Left cardiac atrium (tissue), 4 donors: ENCODE measurements around the gene BMAL1. TPM values are rescaled to one million over a fixed set of nuclear protein-coding genes. Genes with fewer than 3 reads are reported as not detected.

Source experiments
- ATAC-seq, 2 donors: fragments of 200-7000 bp; cut with Tn5 transposase; one replicate each; pipeline ENCODE4 v1.9.1; 2020; ENCODE audit warnings: mild to moderate bottlenecking in 2 of 2, moderate library complexity in 2 of 2
- DNase-seq: peaks from one replicate; pipeline ENCODE4 v3.0.0-alpha.2; 2020
- intact Hi-C, 2 donors: fragments of 100-400 bp; cut with DNase I; formaldehyde crosslinking; loops; one replicate each; pipeline versions ENCODE4 v1.14.1 to v1.15.1; 2022 to 2023
- total RNA-seq, 2 donors: library from RNA; stranded (reverse); fragmentation: NEBNext Ultra II Directional; extraction: Animal tissue kit (Norgen Biotek cat#: 25700); gene quantifications; one replicate each; pipeline ENCODE4 v1.2.1, GENCODE V29; 2021
- donor health status: DM: no; HTN: yes; CAD: no.
- donor health status: DM: no; HTN: yes; CAD: no; lungs with severe emphysema.
- donor health status: DM: yes; HTN: yes; CAD: no.
- donor health status: Dilated cardiomyopathy.

BMAL1 gene
- total RNA-seq, 2 donors from 2014 or later, result 7.8 to 17.0 TPM

DNA sequence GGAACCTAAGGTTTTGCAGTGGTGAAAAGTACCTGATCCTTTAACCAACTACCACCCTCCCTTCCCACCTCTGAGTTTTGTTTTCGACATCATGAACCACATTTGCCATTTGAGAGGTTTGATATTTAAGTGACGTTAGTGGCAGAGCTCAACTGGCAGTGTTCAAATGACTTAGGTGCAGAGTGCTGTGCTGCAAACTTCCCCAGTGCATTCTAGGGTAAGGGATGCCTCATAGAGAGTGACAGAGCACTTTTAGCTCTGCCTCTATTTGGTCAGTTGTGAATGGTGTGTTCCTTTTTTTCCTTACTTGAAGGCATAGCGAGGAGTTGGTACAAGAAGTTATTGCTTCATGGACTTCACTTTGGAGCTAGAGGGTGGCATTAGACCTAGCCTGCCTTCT, 9.4 kb downstream of the BMAL1 start:
- no peak for ATAC-seq
- DNase-seq, result no peak
- intact Hi-C loops, result loop anchor here in 1 of 2 donors (10.0 kb wide), 1 partner anchor 48 kb away; no protein-coding TSS in a partner anchor

DNA sequence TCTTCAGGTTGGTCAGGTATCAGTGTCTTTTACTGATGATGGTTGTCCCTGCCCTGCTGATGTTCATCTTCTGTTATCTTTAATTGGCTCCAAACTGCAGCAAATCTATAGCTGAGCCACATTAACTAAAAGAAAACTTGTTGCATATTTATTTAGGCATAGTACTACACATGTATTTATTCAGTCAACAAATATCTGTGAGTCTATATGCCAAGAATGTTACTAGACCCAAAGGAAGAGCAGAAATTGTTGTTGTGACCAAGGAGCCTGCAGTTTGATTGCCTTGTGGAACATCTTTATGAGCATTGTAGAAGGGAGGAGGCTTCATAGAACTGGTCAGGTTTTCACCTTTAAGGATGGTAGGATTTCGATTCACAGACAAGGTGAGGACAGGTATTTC, 10.1 kb downstream of the BMAL1 start:
- intact Hi-C loops, result loop anchor here in 1 of 2 donors (10.0 kb wide), 1 partner anchor 47 kb away; no protein-coding TSS in a partner anchor
- ATAC-seq (no peak), DNase-seq (no peak)

DNA sequence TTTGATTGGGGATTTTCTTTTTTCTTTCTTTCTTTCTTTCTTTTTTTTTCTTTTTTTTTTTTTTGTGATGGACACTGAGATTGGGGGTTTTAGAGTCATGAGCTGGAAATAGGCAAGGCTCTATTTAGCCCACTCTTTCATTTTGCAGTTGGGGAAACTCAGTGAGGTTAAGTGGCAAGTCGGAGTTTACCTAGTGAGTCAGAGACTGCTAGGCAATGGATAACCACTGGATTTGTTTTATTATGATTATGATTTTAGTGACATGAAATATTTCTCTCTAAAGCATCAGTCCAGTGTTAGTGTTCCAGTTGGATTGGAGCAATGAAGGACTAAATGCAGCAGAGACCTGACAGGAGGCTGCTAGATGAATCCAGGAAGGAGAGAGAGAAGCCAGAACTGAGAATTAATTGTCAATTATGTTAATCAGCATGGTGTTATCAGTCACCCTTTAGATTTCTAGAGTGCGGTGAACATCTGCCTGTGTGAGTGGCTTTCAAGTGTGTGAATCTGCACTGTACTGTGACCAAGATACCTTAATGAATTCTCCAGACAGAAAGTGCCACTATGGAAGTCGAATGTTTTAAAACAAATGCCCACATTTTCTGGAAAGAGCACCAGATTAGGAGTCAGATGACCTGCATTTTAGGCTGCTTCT, 10.9 kb downstream of the BMAL1 start:
- intact Hi-C loops, result loop anchor here in 1 of 2 donors (10.0 kb wide), 1 partner anchor 46 kb away; no protein-coding TSS in a partner anchor
- ATAC-seq (no peak), DNase-seq (no peak)

DNA sequence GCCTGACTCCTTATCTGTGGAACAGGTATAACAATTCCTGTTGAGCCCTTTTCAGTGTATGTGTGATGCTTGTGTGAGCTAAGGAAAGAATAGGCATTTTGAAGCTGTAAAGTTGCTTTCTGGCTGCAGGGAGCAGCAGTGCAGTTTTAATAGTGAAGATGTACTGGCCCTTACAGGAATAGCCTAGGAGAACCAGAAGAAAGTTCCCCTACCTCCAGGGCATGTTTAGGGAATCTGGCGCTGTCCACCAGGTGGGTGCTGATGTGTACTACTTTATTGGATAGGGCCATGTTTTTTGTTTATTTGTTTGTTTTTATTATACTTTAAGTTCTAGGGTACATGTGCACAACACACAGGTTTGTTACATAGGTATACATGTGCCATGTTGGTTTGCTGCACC, 11.5 kb downstream of the BMAL1 start:
- no peak for ATAC-seq
- no peak for DNase-seq
- intact Hi-C loops, result loop anchor here in 1 of 2 donors (10.0 kb wide), 1 partner anchor 46 kb away; no protein-coding TSS in a partner anchor

DNA sequence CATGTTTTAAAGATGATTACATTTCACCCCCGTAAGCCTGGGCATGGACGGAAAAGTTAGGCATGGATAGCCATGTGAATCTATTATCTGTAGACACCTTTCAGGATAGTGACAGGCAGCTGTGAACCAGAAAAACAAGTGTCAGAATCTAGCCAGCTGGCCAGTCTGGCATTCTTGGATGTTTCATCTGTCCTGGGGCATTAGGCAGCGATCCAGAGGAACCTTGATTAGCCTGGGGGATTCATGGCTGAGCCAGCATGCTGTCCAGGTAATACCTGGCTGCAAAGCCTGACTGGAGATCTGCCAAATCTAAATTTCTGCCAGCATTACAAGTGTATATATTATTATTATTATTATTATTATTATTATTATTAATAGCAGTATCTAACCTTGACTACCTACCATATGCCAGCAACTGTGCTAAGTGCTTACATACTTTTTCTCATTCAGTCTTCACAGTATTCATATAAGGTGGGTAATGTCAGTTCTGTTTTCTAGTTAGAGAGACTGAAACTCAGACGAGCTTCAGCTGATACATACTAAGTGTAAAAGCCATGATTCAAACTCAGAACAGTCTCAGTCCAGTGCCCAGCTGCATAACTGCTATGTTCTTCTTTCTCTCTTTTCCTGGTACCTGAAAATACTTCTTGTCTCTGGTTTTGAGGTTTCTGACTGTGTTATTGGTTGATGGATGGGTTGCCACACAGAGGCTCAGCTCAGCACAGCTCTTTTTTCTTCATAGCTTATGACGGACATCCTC, 12.8 kb downstream of the BMAL1 start:
- intact Hi-C loops, result no loop called here
- DNase-seq (no peak), ATAC-seq (no peak)

DNA sequence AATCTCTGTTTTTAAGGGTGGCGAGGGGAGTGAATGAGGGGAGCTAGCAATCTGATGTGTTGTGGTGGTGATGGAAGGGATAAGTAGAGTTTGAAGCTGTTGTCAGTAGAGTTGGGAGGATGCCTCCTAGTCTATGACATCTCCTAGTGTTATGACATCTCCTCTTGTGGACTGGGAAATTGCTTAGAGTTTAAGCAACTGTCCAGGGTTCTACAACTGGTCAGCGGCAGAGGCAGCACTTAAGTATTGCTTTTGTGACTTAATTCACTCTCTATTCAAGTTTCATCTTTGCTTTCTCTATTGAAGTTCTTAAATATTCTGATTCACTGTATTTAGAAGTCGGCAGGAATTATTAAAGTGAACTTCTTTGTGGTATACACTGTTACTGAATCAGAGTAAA, 13.8 kb downstream of the BMAL1 start:
- no peak for ATAC-seq
- intact Hi-C loops, result no loop called here

DNA sequence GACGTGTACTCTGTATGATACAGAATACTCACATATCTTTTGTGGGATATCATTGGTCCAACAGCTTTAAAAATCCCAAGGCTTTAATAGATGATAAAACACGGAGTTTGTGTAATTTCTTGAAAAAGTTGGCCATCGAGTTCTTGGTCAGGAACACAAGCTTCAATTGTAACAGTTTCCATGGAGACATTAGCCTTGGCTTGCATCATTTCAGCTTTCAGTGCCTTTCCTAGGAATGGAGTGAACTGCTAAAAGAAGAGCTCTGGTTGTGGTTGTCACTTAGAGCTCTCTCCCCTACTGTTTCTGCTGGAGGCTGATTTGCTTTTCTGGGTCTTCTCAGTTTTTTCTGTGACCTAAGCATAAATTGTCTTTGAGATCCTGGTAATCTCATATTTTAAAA, 14.2 kb downstream of the BMAL1 start:
- DNase-seq (no peak), ATAC-seq (peak in 1 of 2 donors; percentile 45)
- intact Hi-C loops, result no loop called here

More for the DNA sequence above, 13.8 kb downstream of the BMAL1 start:
- no peak for DNase-seq

DNA sequence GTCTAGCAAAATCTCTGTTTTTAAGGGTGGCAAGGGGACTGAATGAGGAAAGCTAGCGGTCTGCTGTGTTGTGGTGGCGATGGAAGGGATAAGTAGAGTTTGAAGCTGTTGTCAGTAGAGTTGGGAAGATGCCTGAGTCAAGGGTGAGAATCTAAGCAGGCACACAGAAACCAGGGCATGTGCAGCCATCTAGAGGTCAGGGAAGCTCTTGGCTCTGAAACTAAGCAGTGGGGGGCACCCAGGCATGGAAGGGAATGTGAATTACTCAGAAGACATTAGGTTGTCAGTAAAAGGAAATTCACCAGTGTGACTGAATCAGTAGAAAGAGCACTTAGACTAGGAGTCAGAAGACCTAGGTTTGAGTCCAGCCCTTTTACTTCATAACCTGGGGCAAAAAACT, 15.4 kb downstream of the BMAL1 start:
- ATAC-seq, result no peak
- intact Hi-C loops, result no loop called here
- DNase-seq, result no peak

DNA sequence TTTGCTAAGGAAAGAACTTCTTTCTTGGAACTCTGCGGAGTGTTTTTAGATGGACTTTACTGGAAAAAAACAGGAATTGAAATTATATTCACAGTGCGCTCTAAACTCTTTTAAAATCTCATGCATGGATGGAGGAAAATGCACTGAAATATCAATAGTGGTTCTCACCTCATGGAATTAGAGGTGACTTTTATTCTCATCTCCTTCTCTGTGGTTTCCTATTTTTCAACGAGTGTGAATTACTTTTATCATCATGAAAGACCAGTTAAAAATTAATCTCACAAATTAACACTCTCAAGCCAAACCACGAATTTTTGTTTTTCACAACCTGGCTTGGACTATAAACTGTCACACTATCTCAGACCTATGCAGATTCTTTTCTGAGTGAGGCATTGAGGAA, 16.6 kb downstream of the BMAL1 start:
- DNase-seq, result no peak
- ATAC-seq, result no peak
- intact Hi-C loops, result no loop called here

DNA sequence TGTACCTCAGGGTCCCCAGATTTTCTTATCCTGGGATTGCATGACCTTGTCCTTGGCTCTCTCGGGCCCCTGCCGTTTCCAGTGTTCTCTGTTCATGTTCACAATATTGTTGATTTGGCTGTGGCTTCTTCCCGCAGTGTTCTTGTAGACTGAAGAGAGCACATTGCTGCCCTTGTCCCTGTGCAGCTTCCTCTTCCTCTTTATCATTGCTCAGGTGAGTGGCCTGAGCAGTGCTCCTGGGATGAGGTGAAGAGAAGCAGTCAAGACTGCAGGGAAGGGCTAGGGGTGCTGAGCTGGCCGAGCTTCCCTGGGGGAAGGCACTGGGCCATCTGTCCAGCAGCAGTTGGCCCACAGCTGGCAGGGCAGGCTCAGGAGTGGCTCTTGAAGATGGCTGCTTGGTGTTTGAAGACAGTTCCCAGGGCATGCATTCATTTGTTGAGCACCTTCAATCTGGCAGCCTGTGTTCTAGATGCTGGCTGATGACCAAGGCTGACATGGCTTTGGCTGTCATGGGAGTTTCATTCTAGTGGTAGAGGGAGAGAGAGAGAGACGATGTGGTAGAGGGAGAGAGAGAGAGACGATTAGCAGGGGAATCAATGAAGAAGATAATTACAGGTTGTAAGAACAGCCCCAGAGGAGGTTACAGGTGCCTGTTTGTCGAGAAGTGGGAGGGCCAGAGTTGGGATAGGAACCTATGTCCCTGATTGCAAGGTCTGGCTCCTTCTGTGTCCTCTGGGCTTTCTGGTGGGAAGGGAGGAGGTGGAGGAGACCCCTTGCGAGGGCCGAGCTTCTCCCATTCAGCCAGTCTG, 17.4 kb downstream of the BMAL1 start:
- intact Hi-C loops, result no loop called here
- DNase-seq (no peak), ATAC-seq (peak; percentile 61 to 78)

DNA sequence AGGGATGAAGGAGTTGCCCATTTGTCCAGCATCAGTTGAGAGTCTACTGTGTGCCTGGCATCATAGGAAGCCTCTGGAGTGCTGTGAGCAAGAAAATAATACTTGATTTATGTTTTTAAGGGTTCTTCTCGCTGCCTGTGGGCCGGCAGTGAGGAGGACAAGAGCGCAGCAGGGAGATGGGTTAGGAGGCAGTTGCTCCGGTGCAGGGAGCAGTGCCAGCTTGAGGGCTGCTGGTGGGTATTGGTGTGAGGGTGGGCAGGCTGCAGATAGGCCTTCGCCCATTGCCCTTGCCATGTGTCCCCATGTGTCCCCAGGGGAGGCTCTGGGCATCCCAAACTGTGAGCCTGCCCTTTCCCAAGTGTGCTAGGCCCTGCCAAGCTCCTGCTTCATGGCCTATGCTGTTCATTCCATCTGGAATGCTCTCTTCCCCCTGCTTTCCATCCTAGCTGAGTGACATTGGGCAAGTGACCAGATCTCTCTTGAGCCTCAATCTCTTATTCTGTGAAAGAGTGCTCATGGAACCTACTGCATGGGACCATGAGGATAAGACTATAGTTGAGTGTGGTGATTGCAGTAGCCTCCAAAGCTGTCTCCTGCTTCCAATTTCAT, 19.8 kb downstream of the BMAL1 start:
- no peak for DNase-seq
- intact Hi-C loops, result no loop called here
- ATAC-seq, result peak in 1 of 2 donors; percentile 10

DNA sequence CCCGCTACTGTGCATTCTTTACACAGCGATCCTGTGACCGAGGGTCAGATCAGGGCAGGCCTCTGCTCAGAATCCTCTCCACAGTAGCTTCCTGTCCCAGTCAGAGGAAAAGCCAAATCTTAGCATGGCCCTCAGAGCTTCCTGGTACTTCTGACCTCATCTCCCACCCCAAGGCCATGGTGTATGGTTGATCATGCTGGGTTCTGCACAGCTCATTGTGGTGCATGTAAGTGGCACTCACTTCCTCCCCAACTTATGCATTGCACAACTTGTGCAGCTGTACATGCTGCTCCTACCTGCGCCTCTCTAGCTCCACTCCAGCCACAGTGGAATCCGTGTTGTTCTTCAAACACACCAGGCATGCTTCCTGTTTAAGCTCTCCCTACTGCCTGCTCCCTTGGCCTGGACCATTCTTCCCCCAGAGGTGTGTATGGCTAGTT, 20.3 kb downstream of the BMAL1 start:
- ATAC-seq, result peak; percentile 41 to 48
- intact Hi-C loops, result no loop called here
- DNase-seq, result no peak

DNA sequence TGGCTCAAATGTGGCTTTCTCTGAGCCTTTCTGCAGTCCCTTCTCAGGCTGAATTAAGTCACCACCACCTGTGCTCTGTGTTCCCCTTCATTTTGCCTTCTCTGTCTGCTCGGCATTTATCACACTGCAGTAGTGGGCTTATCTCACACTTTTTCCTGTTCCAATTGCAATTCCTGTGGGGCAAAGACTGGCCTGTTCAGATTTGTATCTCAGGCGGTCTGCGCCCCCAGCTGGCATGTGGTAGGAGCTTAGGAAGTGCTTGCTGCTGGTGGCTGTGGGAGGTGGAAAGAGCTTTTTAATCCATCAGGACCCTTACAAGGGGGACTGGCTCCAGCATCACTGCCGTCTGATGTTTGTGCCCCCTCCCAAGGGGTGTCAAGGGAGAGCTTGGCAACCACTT, 21.2 kb downstream of the BMAL1 start:
- intact Hi-C loops, result no loop called here
- ATAC-seq (no peak), DNase-seq (no peak)

DNA sequence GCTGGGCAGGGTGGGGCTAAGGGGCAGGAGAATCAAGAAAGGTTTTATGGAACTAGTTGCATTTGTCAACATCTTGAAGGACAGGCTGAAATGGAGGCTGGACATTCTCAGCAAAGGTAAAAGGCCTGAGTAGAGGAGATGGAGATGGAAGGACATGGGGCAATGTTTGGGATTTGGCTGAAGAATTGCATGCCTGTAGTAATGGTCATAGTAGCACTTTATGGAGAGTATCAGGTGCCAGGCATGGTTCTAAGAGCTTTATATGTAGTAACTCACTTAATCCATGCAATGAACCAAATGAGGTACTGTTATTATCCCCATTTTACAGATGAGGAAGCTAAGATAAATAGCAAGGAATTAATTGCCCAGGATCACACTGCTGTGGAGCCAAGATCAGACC, 23.9 kb downstream of the BMAL1 start:
- intact Hi-C loops, result no loop called here
- no peak for ATAC-seq
- no peak for DNase-seq

DNA sequence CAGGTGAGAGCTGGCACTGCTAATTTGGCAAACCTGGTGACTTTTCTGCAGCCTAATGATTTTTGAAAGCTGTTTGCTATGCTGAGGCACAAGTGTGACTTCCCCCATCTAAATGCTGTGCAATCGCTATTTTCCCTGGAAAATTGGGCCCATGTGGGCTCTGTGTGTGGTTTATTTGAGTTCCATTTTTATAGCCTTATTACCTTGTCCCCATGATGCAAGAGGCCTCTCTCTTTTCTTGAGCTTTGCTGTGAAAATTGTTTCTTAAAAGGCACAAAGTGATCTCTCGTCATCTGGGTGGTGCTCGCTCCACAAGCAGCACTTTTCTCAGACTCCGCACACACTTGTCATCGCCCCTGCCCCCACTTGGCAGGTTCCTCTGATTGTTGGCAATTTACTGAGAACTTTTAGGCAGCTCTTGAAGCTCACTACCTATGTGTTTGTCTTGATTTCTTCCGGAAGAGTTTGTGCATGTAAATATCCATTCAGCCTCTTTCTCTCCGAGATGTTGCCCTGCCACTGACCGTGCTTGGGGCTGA, 24.9 kb downstream of the BMAL1 start:
- intact Hi-C loops, result no loop called here
- DNase-seq (no peak), ATAC-seq (no peak)

DNA sequence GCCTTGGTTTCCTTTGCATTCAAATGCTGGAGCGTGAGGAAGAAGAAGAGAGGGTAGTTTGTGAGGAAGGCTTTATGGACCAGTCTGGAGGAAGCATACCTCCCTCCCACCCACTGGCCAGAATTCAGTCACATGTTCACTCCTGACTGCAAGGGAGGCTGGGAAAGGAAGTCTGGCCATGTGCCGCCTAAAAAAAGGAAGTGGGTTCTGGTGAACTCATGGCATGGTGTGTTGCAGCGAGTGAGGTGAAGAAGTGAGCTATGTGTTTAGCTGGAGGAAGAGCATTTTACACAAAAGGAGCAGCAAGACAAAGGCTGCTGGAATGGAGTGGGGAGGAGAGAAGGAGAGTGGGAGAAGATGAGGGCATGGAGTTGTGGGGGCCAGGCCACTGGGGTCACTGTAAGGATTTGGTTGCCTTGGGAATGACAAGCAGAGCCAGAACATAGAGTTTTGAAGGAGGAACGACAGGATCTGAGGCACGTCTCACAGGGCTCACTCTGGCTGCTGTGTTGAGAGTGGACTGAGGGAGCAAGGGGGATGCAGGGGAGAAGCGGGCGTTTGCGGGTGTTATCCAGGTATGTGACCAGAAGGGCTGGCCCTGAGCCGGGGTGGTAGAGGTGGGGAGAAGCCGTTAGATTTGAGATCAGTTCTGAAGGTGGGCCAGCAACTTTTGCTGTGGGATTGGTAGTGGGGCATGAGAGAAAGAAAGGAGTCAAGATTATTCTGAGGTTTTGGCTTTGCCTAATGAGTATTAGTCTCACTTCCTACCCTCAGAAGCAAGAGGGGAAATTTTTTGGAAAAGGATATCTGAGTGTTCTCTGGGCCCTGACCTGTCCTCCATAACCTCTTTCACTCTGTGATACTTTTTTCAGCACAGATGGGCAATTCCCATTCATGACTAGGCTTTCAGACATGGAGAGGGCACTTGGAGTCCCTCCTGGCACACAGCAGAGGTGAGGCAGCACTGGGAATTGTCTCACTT, 26.4 kb downstream of the BMAL1 start:
- DNase-seq, result no peak
- peak in 1 of 2 donors; percentile 14 for ATAC-seq
- intact Hi-C loops, result no loop called here

DNA sequence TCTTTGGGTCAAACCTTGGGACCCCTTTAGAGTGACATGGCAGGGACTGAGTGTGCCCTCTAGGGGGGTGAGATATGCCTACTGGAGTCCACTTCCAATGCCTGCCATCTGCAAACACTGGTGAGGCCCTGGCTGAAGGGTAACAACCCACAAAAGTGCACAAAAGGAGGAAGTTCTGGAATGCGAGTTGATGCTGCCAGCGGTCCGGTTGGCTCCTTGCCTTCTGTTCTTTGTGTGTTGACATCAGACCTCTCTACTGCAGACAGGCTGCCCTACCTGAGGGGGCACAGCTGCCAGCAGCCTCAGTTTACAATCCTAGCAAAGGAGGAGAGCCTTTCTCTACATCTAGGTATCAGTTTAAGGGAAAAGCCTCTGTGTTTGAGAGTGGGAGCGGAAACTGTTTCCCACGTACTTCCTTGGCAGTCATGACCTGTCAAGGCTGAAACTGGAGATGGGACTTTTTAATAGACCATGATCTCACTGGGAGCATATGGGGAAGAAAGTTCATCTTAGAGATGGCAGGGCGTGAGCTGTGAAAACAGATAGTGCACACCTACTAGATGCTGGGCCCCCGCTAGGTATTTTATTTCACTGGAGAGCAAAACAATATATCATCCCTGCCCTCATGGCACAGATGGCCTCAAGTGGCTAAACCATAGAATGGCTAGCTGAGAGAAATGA, 27.2 kb downstream of the BMAL1 start:
- ATAC-seq (peak; percentile 48 to 68), DNase-seq (no peak)
- intact Hi-C loops, result no loop called here
